ENCODE data around the gene SLC6A11.

The SLC6A11 gene

DNA sequence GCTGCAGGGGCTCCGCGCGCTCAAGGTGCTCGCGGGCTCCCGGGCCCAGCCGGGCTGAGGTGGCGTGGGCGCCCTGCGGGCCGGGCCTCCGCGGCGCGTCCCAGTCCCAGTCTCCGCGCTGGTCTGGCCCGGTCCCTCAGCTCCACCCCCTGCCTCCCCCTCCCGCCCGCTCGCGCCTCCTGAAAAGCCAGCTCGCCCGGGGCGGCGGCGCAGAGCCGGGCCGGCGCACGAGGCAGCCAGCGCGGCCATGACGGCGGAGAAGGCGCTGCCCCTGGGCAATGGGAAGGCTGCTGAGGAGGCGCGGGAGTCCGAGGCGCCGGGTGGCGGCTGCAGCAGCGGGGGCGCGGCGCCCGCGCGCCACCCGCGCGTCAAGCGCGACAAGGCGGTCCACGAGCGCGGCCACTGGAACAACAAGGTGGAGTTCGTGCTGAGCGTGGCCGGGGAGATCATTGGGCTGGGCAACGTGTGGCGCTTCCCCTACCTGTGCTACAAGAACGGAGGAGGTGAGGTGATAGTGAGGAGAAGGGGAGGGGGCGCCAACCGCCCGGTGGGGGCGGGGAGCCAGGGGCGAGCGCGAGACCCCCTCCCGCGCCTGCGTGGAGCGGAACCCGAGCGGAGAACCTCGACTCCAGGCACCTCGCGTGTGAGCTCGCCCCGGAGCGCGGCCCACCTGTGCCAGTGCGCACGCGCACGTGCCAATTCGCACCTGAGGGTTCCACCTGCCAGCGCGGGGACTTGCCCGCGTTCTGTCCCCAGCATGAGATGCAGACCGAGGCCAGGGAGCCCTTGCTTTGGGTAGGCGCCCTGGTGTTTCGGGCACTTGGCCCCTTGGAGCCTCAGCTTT, at the start of gene SLC6A11:
TSS of gene SLC6A11 (plus strand) at position 210 of the 844 bp plus-strand sequence. CDS start at position 248, 38 bp downstream.
- DNase-seq = no peak

DNA sequence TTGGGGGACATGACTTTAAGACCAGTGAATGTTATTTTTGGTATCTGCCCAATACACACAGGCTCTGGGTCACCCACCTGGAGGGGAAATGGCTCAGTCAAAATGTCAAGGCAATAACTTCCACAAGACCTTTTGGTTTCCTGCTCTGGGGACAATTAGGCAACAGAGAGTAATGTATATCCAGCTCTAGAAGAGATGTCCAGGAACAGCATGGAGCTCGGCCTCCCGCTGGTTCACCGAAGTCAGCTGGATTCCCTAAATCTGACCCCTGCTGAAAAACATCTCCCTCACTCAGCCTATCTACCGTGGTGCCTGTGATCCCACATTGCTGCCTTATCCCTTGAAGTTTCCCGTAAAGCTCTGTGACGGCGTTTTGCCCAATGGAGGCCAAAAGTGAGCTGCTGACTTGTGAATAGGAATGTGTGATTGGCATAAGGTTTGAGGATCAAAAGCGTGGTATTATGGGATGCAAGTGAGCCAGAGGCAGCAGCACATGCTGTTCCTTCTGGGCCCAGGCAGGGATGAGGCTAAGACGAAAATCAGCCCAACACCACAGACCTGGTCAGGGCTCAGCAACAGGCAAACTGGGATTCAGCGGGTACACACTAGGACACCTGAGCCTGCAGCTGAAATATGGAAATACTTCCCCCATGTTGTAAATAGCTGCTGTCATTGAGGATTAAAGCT, 47.2 kb upstream of the SLC6A11 start:
- no peak for DNase-seq

DNA sequence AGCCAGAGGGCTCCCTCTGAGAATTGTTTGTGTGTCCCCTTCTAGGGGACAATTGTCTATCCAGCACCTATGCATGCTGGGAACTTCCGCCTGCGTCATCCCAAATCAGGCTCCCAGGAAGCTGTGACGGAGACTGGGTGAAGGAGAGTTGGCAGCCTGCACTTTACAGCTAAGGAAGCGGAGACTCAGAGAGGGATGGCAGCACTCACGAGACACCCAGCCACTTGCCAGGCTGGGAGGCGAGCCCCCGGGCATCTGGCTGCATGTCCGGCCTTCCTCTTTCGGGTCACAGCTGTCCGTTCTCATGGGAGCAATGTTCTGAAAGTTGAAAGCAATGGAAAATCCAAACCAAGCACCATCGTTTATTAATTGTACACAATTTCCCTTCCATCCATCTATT, 45.5 kb upstream of the SLC6A11 start:
- DNase-seq = no peak

DNA sequence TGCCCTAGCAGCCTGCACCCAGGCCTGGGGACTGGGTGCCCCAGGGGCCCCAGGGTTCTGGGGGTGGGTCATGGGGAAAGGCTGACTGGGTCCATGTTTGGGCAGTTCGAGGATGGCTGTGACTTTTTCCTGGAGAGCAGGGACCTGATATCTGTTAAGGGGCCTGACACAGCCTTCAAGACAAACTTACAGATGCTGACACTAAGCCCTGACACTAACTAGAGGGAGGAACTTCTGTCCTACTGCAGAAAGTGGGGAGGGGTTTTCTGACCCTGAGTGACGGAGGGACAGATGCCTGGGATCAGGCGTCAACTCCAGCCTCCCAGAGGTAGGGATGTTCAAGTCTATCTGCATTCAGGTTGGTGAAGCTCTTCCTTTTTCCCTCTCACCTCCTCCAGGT, 45.0 kb upstream of the SLC6A11 start:
- DNase-seq = no peak

DNA sequence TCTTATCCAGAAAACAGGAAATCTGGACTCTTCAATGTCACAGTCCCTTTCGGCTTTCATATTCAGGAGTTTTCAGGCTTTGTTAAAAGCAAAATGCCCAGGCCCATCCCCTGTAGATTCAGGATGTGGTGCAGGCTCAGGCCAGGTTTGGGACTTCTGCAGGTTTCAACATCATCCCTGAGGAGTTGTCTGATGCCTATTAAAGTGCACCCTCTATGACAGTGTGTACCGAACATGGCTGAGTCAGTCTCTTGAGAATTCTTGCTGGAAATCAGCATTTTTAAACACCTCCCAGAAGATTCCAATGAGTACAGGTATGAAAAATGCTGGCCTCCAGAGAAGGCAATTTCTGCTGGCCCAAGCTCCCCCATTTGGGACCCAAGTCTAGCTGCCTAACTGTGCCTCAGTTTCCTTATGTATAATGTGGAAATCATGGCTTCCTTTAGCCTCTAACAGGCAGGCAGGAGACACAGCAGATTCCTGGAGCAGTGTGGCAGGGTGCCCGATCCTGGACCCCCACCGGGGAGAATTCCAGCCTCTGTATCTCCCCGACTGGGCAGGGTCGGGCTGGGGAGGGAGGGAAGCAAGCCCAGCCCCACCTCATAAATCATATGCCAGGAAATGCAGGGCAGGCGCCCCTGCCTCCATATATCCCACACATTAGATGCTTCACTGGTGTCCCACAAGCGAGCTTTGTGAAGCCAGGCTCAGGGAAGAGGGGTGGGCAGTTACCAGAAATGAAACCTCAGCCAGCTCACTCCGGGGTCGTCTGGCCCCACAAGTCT, 44.4 kb upstream of the SLC6A11 start:
- no peak for DNase-seq

DNA sequence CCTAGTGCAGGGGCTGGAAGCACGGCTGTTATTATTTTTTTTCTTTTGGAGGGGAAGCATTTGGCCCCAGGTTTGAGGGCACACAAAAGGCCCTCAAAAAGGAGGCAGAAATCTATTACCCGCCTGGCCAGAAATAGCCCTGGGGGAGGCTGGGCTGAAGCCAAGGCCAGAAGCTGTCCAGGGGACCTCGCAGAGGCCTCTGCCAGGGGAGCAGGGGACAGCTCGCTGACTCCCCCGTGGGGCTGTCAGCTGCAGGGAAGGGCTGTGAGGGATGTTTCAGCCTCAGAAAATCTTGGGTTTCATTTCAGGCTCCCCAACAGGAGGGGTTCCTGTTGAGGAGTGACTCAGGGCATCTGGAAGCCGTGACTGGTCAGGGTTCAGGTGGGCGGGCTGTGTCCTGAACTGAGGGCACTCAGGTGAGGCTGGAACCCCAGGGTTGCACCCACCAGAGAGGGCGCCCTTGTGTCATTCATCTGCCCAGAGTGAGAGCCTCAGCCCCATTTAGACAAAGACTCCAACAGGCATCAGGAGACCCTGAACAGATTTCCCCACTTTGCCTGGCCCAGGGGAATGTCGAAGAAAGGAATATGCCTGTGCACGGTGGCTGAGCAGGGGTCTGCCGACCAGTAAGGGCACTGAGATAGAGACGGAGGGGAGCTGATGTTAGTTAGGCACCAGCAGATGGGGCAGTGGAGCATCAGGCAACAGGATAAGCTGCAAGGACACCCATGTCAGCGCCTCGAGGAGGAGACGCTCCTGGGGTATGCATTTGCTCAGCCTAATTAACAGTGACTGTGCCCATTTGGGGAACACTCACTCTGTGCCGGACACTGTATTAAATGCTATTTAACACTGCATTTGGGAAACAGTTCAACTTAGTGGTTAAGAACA, 43.5 kb upstream of the SLC6A11 start:
- no peak for DNase-seq

DNA sequence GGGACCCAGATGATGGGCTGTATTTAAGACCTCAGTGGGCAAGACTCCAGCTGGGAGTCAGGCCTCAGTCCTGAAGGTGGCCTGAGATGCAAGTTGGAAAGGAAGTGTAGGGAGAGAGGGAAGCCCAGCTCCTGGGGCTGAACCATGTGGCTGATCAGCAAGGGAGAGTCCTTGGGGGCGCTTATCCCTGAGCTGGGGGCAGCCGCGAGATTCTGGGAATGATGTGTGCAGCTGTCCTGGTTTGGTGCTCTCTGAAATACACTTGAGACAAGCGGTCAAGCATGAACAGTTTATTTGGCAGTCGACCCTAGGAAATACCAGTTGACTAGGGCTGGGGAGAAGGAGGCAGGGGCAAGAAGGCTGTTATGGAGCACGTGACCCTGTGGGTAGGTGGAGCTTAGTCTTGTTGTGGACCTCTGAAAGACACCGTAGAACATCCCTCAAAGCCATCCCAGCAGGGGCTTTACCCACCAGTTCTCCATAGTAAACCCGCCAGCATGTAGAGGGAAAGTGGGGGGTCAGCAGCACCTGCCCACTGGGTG, 41.8 kb upstream of the SLC6A11 start:
- no peak for DNase-seq

DNA sequence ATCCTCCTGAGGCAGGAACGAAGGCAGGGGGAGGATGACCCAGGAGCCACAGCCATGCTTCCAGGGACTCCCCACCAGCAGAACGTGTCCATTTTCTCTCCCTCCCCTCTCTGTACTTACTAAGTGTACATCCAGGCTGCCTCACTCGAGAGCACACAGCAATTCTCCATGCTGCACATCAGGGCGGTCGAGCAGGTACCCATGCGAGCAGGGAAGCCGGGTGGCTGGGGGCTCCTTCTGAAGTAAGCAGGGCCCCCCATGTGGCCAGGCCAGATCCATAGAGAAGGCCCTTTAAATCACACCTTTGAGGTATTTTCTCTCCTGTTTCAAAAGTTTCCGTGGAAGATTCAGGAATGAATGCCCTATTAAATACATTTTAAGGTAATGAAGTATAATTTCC, 41.2 kb upstream of the SLC6A11 start:
- no peak for DNase-seq

DNA sequence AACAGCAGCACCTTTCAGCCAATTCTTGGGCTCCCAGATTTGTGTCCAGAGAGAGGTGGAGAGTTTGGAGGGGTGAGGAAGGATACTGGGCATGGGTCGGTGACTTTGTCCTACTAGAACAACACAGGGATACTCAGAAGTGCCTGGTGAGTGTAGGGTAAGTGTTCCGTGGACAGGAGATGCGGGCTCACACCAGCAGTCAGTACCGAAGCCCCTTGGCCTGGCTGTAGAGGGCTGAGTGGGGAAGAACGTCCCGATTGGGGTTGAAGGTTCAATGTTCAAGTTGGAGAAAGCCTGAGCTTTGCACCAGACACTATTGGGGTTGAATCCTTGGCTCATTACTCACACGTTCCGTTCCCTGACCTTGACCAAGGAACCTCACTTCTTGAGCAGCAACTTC, 40.8 kb upstream of the SLC6A11 start:
- no peak for DNase-seq

DNA sequence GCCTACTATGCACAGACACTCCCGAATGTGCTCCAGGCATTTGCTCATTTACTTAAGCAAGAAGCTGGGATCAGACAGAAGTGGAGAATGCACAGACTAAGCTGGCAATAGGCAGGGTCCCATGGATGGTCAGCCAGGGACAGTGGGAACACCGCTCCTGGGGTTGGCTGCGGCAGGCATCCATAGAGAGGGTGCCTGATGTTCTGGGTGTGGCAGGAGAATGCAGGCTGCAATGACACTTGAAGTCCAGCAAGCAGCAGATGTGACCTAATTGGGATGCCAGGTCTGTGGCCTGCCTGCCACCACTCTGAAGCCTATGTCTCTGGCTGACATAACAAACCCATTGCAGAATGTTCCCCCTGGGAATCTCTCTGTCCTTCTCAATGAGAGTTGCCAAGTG, 40.2 kb upstream of the SLC6A11 start:
- DNase-seq = no peak

DNA sequence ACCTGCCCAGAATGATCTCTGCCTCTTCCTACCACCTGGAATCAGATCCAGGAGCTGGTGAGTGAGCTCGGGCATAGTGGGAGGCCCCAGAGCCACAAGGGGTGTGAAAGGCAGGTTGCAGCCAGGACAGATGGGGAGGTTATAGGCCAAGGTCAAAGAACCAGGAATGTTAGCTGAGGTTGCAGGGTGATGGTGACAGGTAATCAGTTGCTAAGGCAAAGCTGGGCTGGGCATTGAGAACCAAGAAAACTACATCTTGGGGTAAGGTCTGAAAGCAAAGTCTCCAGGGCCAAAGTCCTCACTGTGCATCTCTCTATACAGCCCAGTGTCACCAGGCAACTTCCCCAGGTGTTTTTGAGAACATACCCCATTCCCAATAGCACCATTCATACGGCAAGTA, 38.4 kb upstream of the SLC6A11 start:
- no peak for DNase-seq

DNA sequence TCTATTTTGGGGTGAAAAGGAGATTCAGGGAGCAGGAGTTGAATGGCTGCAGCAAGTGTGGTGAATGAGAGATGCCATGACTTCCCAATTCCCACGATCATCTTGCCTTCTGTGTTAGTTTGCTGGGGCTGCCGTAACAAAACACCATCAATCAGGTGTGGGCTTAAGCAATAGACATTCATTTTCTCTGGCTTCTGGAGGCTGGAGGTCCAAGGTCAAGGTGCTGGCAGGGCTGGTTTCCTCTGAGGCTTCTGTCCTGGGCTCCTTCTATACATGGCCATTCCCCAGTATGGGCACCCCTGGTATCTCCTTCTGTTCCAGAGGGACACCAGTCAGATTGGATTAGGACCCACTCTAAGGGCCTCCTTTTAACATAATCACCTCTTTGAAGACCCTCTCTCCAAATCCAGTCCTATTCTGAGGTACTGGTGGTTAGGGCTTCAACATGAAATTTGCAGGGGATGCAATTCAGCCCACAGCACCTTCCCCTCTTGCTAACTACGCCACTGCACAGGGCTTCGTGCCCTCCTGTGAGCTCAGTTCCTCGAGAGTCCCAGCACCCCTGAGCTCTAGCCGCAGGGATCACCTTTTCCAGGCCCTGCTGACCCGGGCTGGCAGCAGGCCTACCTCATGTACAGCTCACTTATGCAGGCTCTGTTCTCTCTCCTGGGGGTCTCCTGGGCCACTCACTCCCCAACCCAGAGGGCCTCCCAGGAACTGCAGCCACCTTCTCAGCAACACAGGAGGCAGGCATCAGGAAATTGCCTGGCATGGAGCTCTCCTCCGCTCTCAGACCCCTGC, 37.3 kb upstream of the SLC6A11 start:
- no peak for DNase-seq

DNA sequence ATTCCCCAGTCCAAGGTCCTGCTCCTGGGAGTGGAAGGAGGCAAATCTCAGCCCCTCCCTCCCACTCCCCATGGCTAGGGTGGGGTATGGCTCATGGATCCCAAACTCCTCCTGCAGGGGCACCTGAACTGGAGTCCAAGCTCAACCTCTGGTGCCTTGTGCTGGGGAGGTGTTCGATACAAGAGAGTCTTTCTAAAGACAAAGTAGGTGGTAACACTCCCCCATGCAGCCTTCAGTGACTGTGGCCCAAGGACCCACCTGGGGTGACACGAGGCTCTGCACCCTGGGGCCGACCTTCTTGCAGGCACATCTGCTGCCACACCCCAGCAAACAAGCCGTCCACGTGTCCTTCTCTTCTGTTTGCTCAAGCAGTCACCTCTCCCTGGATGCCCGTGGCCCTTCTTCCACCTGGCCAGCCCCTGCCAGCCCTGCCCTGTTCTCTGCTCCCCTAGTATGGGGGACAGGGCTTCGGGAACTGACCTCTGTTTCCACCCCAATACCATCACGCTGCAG, 36.7 kb upstream of the SLC6A11 start:
- no peak for DNase-seq

DNA sequence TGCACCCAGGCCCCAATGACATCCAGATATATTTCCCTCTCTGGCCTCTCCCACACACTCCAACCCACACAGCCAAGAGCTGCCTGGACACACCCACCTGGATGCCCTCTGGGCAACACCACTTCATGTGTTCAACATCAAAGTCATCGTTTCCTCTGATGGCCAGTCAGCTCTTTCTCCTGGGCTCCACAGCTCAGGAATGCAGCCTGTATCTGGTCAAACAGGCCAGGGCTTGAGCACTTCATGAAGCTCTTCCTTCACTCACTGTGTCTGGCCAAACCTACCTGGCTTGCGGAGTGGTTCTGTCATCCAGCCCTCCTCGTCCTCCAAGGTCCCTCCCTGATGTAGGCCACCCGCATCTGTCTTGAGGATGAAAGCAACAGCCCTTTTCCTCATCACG, 35.8 kb upstream of the SLC6A11 start:
- no peak for DNase-seq

DNA sequence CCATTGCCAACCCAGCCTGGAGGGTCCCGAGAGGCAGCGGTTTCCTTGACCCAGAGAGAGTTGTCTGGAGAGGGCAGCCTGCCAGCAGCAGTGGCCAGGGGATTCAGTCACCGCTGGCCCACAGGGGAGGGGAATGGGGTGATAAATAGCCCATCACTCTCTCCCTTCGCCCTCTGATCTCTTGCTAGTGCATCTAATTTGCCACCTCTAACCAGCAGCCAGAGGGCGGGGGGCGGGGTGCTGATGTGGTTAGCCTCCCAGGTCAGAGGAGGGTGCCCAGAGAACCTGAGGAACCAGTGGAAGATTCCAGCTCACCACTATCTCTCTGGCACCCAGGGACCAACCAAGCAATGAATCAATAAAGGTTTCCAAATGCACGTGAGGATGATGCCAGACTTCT, 35.1 kb upstream of the SLC6A11 start:
- no peak for DNase-seq

DNA sequence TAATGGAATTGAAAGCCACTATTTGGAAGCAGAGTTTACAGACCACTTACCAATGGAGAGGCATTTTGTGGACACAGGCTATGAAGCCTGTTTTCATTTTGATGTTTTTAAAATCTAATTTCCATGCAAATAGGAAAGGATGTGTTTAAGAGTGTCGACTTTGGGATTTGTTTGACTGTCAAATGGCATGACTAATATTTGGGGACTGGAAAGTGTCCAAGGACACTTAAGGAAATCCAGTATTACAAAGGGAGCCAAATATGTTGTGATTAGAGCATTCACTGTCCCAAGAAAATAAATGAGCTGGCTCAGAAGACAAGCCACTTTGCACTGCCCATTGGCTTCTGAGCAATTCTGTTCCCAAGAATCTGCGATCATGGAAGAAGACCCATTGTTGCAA, 34.0 kb upstream of the SLC6A11 start:
- no peak for DNase-seq

DNA sequence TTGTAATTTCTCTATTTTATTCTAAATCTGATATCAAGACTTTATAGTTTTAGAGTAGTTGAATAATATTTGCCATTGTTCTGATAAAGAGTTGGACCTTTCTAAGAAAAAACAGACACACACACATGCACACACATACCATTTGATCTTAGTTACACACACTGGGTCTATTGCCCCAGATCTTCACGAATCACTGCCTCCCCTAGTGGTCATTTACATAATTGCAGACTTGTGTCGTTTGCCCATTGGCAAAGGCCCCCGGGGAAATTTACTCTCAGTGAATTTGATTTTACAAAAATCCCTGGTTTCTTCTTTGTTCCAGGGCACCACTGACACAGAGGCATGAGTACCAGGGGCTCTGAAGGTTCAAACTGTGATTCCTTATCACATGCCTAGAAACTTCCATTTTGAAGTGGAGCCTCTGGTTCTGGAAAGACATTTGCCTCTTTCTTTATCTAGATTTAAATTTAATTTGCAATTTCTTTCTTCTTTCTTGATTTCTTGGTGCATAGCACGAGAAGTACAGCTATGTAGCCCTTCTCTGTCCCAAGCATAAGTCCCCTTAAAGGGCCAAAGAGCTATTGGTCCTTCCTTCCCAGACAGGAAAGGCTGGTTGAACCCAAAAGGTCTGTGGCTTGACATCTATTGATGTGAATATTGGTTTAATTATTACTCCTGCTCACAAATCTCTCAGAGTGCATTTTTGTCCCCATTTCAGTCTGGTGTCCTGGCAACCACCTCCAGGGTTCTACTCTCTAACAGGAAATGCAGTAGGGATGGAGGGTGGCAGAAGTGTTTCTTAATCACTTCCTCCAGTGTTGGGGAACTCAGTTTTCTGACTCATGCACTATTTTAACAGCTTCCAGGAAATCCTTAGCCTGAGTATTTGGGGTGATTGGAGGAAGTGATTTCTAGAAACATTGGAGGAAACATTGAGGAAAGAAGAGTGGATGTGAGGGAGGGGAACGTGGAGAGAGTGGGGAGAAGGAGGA, 32.4 kb upstream of the SLC6A11 start:
- no peak for DNase-seq

DNA sequence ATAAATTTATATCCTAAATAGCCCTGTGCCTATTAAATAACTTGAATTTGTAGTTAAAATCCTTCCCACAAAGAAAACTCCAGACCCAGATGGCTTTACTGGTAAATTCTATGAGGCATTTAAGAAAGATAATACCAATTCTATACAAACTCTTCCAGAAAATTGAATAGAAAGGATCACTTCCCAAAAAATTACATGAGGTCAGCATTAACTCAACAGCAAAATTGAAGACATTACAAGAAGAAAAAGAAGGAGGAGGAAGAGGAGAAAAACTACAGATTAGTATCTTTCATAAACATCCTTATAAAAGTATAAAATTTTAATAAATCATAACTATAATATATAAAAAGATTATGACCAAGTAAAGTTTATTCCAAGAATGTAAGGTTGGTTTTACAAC, 29.4 kb upstream of the SLC6A11 start:
- no peak for DNase-seq

DNA sequence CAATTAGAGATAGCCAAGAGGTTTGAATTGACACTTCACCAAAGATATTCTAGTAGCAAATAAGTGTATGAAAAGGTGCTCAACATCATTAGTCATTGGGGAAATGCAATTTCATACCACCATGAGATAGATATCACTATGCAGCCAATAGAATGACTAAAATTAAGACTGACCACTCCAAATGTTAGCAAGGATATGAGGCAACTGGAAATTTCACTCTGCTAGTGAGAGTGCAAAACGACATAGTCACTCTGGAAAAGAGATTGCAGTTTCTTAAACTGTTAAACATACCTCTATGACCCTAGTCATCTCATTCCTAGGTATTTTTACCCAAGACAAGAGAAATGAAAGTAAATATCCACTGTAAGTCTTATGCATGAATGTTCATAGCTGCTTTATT, 27.6 kb upstream of the SLC6A11 start:
- no peak for DNase-seq

DNA sequence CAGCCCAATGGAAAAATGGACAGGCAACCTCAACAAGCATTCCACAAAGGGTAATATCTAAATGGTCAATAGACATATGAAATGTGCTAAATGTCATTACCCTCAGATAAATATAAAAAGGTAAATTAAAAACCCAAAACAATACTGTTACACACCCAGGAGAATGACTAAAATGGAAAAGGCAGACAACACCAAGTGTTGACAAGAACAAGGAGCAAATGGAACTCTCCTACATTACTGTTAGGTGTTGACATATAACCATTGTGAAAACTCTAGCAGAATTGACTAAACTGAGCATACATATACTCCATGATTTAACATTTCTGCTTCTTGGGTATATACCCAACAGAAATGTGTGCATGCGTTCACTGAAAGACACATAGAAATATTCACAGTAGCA, 25.3 kb upstream of the SLC6A11 start:
- DNase-seq = no peak
